ENCODE results near the gene FOXD4L1. TPM values are rescaled to one million over a fixed set of nuclear protein-coding genes. Genes with fewer than 3 reads are reported as not detected.
"Not testable (repeated sequence)": the region's sequence is repeated elsewhere in the genome, so short reads cannot be mapped to it uniquely, and the experiment has no call there.

FOXD4L1 gene
- not detected for total RNA-seq

DNA sequence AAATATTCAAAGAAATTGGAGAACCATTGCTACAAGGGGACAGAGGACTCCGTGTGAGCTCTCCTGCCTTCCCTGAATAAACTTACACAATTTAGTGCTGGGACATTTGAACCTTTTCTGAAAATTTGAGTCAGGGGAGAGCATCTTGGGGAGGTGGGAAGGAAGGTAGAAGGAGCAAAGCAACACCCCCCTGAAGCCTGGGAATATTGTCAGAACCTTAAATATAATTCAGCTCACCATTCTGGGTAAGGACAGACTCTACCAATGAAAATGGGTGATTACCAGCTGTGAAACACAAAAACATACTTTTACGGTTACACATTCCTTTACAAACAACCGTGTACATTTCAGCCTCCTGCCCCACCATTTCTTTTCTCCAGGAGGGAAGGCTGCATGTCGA is at the start of gene FOXD4L1:
Gene FOXD4L1, plus strand, starts transcription at position 301 of the 400 bp plus-strand sequence. CDS start 592 bp downstream, outside the sequence.
- H3K4me3 ChIP-seq (ENCODE audit: low read depth, poor library complexity, severe bottlenecking); DNase-seq (ENCODE audit: low spot score in 2 of 2); intact Hi-C loops (cut with DNase I; ENCODE audit: low total_unique reads): not testable (repeated sequence)
- 72% methylated on average over 4 of the region's 4 CpGs; no CpG with 5 or more reads in 1 of the 2 donors for WGBS, 2 donors

DNA sequence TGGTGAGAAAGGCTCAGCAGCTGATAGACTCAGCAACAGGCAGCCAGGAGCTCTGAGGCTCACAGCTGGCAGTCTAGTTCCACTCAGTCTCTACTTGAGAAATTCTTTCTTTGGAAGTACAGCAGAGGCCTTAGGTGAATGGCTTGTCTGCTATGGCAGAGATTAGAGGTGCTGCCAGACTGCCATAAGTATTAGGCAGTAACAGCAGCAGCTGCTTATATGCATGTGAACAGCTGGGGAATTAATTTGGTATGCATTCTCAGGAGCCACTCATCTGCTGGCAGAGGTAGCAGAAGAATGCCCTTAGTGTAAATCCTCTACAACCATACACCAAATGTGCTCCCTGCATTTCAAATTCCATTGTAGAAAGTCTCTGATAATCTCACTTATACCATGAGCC is 32.7 kb upstream of the FOXD4L1 start:
- DNase-seq (ENCODE audit: low spot score in 2 of 2); intact Hi-C loops (cut with DNase I; ENCODE audit: low total_unique reads); H3K4me3 ChIP-seq (ENCODE audit: low read depth, poor library complexity, severe bottlenecking): not testable (repeated sequence)

- intact Hi-C loops (cut with DNase I; ENCODE audit: low total_unique reads); H3K4me3 ChIP-seq (ENCODE audit: low read depth, poor library complexity, severe bottlenecking); DNase-seq (ENCODE audit: low spot score in 2 of 2): not testable (repeated sequence)
- 94 to 97% methylated on average over 17 to 24 of the region's 24 CpGs for WGBS, 2 donors
Observed at GRCh38 chr2:113476688-113477368, 21.6 kb upstream of the FOXD4L1 start.

- WGBS, 2 donors, result 94% methylated on average over 13 of the region's 13 CpGs; no CpG with 5 or more reads in 1 of the 2 donors
- DNase-seq (ENCODE audit: low spot score in 2 of 2), result peak in 1 of 2 donors; percentile 65
- H3K4me3 ChIP-seq (ENCODE audit: low read depth, poor library complexity, severe bottlenecking); intact Hi-C loops (cut with DNase I; ENCODE audit: low total_unique reads): not testable (repeated sequence)
Observed at GRCh38 chr2:113496527-113496926, 1.9 kb upstream of the FOXD4L1 start.

DNA sequence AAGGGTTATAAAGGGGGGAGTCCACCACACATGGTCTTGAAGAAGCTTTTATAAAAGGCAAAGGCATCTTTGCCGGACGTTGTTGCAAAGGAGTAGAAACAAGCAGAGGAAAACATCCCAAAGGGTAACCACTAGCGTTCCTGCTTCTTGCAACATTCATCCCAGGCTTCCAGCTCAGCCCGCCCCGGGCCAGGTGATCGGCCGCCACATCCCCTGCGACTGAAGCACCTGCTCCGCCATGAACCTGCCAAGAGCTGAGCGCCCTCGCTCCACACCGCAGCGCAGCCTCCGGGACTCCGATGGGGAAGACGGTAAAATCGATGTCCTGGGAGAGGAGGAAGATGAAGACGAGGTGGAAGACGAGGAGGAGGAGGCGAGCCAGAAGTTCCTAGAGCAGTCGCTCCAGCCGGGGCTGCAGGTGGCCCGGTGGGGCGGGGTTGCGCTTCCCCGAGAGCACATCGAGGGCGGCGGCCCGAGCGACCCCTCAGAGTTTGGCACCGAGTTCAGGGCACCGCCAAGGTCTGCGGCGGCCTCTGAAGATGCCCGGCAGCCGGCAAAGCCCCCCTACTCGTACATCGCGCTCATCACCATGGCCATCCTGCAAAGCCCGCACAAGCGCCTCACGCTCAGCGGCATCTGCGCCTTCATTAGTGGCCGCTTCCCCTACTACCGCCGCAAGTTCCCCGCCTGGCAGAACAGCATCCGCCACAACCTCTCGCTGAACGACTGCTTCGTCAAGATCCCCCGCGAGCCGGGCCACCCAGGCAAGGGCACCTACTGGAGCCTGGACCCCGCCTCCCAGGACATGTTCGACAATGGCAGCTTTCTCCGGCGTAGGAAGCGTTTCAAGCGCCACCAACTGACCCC is 787 bp downstream of the FOXD4L1 start:
- H3K4me3 ChIP-seq (ENCODE audit: low read depth, poor library complexity, severe bottlenecking); intact Hi-C loops (cut with DNase I; ENCODE audit: low total_unique reads): not testable (repeated sequence)
- WGBS, 2 donors, result 10 to 27% methylated on average over 5 to 22 of the region's 62 CpGs
- DNase-seq (ENCODE audit: low spot score in 2 of 2), result peak in 1 of 2 donors; percentile 73

- 3% methylated on average over 21 of the region's 56 CpGs; no CpG with 5 or more reads in 1 of the 2 donors for WGBS, 2 donors
- intact Hi-C loops (cut with DNase I; ENCODE audit: low total_unique reads), result not testable (repeated sequence)
- DNase-seq (ENCODE audit: low spot score in 2 of 2), result peak in 1 of 2 donors; percentile 39
Observed at GRCh38 chr2:113499886-113500722, 1.6 kb downstream of the FOXD4L1 start.

GRCh38 chr2:113500723-113501038 is 2.2 kb downstream of the FOXD4L1 start:
- 10% methylated on average over 8 of the region's 8 CpGs; no CpG with 5 or more reads in 1 of the 2 donors for WGBS, 2 donors
- H3K4me3 ChIP-seq (ENCODE audit: low read depth, poor library complexity, severe bottlenecking); intact Hi-C loops (cut with DNase I; ENCODE audit: low total_unique reads): not testable (repeated sequence)
- peak in 1 of 2 donors; percentile 54 for DNase-seq (ENCODE audit: low spot score in 2 of 2)

More at GRCh38 chr2:113499886-113500722, 1.6 kb downstream of the FOXD4L1 start:
- not testable (repeated sequence) for H3K4me3 ChIP-seq (ENCODE audit: low read depth, poor library complexity, severe bottlenecking)

- peak overlapping the region; percentile 34 for H3K4me3 ChIP-seq (ENCODE audit: low read depth, poor library complexity, severe bottlenecking)
- 7% methylated on average over 27 of the region's 73 CpGs; no CpG with 5 or more reads in 1 of the 2 donors for WGBS, 2 donors
- intact Hi-C loops (cut with DNase I; ENCODE audit: low total_unique reads); DNase-seq (ENCODE audit: low spot score in 2 of 2): not testable (repeated sequence)
Observed at GRCh38 chr2:113502216-113503093, 4.0 kb downstream of the FOXD4L1 start.

DNA sequence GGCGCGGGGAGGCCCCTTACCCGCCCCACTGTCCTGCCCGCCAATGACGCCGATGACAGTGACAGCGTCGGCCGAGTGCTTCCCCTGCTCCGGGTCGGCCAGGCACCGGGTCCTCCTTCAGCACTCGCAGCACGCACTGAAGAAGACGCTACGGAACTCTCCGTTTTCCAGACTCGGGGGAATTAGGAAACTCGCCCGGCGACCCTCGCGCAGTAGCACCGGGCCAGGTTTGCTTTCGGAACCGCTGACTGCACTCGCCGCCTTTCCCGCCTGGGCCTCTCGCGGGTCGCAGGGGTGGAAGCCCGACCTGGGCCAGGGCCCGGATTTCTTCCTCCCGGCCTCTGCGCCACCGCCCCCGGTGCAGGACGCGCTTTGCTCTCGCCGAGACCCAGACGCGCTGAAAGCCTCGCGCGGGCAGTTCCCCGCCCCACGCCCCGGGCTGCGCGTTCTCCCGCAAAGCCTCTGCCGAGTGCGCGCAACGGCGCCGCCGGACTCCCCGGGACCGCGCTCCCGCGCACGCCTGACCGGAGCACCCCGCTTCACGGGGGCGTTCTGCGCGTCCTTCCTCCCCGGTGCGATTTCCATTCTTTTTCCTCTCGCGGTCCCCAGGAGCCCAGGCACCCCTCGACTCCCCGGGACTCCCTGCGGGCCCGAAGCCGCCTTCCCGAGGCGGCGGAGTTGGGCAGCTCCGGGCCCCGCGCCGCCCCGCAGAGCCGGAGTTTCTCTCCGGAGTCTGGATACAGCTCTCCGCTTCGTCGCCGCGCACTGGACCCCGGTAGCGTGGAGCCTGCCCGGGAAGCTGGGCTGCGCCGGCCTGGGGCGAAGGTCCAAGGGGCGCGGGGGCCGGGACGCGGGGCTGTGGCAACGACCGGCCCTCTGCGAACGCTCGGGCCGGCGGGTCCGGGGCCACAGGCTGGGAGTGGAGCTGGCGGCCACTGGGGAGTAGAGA is 4.9 kb downstream of the FOXD4L1 start:
- 1% methylated on average over 48 of the region's 116 CpGs; no CpG with 5 or more reads in 1 of the 2 donors for WGBS, 2 donors
- peak overlapping the region; percentile 34 for H3K4me3 ChIP-seq (ENCODE audit: low read depth, poor library complexity, severe bottlenecking)
- DNase-seq (ENCODE audit: low spot score in 2 of 2), result peak in 1 of 2 donors; percentile 87
- intact Hi-C loops (cut with DNase I; ENCODE audit: low total_unique reads), result not testable (repeated sequence)

DNA sequence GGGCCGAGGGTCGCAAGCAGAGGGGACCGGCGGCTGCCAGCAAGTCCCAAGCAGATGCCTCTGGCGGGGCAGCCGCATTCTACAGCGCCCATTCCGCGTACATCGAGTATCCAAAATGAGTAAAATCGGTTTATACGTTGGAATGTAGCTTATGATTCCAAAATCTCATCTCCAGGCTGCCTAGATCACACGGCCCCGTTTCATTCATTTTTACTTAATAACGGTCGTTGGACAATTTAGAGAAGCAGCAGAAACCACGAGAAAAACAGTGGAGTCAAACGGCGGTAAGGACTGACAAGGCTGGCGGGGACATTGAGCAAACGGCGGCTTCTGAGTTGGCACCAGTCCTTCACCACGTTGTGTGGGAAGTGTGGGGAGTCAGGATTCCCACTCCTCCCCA is 5.6 kb downstream of the FOXD4L1 start:
- DNase-seq (ENCODE audit: low spot score in 2 of 2); H3K4me3 ChIP-seq (ENCODE audit: low read depth, poor library complexity, severe bottlenecking); intact Hi-C loops (cut with DNase I; ENCODE audit: low total_unique reads): not testable (repeated sequence)
- WGBS, 2 donors, result 6 to 15% methylated on average over 7 to 22 of the region's 23 CpGs

GRCh38 chr2:113507394-113508140 is 9.1 kb downstream of the FOXD4L1 start:
- 20 to 26% methylated on average over 8 to 13 of the region's 14 CpGs for WGBS, 2 donors
- intact Hi-C loops (cut with DNase I; ENCODE audit: low total_unique reads); H3K4me3 ChIP-seq (ENCODE audit: low read depth, poor library complexity, severe bottlenecking); DNase-seq (ENCODE audit: low spot score in 2 of 2): not testable (repeated sequence)

GRCh38 chr2:113508187-113508586 is 9.7 kb downstream of the FOXD4L1 start:
- DNase-seq (ENCODE audit: low spot score in 2 of 2); intact Hi-C loops (cut with DNase I; ENCODE audit: low total_unique reads); H3K4me3 ChIP-seq (ENCODE audit: low read depth, poor library complexity, severe bottlenecking): not testable (repeated sequence)
- WGBS, 2 donors, result 31 to 49% methylated on average over 11 of the region's 11 CpGs
